HG03520 (cell line): ENCODE results near the gene PDGFA.

Source experiments
- ATAC-seq: cut with Tn5 transposase; IDR thresholded peaks from one replicate; pipeline ENCODE4 v1.9.1; 2021; ENCODE audit warnings: mild to moderate bottlenecking, moderate library complexity; ENCODE audit not compliant: unreplicated experiment

Gene PDGFA

DNA sequence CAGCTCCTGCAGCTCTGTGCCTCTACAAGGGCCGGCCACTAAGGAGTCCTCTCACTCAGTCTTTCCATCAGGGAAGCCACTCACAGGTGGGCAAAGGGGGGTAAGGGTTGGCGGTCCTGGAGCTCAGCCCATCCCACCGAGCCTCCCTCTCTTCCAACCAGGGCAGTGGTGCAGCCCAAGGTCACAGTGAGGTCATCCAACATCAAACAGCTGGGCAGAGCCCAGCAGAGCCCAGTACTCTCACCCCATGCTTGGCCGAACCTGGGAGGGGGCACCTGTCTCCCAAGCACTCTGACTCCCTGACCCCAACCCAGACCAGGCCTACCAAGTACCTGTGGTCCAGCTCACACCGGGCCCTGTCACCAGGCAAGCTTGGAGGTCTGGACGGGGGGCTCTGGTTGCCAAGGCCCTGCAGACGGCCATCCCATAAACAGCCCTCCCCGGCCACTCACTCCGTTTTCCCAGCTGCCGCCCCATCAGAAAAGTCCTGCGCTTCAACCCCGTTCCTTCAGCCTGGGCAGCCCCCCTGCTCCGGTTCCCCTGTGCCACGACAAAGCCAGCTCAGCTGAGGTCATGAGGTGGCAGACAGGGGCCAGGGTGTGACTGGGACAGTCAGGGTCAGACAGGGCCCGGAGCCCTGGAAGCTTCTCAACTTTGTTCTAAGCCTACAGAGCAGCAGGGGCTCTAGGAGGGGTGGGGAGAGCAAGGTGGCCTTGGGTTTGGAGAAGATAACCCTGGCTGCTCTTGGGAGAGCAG is 27.5 kb downstream of the PDGFA start:
- no peak for ATAC-seq

DNA sequence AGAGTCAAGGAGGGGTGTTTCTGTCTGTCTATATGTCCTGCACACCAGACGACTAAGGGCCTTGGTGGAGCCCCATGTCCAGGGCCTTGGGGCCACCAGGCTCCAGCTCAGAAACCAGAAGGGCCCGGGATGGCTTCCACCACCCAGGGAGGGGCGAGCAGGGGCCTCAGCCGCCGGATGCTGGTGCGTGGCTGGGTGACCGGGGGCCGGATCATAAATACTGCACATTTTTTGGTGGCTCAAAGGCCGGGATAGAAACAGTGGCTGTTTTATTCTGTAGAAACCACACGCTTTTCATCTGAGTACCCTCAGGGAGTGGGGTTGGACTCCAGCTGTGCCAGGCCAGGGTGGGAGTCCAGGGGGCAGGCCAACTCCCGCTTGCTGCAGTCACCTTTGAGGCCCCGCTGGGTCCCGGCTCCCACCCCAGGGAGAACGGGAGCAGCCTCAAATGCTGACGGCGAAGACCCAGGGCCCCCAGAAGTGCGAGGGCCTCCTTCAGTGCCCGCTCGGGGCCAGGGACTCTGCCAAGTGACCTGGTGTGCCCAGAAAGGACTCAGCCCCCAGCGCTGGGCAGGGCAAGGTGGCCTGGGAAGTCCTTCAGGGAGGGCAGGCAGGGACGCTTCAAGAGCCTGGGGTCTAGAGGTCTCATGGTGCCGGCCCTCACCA is 28.2 kb downstream of the PDGFA start:
- no peak for ATAC-seq

DNA sequence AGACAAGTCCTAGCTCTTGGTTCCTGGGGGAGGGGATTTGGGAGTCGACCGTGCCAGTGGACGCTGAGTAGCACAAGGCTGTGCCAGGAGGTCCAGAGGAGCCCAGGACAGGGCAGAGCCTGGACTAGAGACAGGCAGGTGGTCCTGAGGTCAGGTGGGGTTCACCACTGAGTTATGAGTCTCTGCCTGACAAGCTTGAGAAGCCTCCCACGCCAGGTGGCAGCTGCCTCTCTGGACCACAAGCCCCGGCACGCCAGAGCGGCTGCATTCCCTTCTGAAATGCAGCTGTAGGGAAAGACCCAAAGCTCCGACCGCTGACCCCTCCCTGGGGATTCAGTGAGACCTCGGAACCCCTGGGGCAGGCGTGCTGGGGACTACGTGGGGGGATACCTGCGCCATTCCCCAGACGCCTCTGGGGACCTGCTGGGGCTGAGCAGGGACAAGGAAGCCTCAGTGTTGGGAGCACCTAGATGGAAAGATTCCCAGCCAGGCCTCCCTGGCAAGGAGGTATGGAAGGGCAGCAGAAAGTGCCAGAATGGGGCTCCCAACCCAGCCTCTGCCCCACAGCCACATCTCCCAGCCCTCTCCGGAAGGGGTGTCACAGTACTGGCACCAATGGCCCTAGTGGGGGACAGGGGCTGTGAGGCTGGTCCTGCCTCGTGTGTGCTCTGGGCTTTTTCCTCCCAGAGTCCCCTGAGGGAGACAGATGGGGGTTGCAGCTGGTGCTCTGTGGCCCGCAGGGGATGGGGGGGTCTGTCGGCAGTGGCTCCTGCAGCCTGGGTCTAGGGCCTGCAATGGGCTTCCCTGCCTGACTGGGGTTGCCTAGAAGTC is 29.0 kb downstream of the PDGFA start:
- ATAC-seq, result no peak

DNA sequence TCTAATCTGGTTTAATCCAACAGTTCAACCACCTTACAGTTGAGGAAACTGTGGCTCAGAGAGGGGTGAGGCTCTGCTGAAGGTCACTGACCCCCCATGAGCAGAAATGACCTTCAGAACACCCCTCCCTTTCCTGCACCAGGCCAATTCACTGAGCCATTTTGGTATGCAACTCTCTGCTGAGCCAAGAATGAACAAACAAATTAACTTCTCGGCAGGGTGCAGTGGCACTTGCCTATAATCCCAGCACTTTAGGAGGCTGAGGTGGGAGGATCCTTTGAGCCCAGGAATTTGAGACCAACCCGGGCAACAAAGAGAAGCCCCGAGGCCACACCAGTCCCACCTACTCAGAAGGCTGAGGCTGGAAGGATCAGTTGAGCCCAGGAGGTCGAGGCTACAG is 29.8 kb downstream of the PDGFA start:
- no peak for ATAC-seq

DNA sequence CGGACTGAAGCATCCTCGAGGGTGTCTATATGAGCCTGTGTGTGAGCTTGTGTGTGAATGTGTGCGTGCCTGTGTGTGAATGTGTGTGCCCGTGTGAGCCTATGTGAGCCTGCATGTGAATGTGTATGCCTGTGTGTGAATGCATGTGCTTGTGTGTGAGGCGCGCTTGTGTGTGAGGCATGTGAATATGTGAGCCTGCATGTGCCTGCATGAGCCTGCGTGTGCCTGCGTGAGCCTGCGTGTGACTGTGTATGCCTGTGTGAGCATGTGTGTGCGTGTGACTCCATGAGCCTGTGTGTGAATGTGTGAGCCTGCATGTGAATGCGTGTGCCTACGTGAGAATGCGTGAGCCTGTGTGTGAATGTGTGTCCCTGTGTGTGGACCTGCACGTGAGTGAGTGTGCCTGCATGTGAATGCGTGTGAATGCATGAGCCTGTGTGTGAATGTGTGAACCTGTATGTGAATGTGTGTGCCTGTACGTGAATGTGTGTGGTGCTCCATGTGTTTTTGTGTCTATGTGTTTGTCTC is 33.4 kb downstream of the PDGFA start:
- no peak for ATAC-seq

DNA sequence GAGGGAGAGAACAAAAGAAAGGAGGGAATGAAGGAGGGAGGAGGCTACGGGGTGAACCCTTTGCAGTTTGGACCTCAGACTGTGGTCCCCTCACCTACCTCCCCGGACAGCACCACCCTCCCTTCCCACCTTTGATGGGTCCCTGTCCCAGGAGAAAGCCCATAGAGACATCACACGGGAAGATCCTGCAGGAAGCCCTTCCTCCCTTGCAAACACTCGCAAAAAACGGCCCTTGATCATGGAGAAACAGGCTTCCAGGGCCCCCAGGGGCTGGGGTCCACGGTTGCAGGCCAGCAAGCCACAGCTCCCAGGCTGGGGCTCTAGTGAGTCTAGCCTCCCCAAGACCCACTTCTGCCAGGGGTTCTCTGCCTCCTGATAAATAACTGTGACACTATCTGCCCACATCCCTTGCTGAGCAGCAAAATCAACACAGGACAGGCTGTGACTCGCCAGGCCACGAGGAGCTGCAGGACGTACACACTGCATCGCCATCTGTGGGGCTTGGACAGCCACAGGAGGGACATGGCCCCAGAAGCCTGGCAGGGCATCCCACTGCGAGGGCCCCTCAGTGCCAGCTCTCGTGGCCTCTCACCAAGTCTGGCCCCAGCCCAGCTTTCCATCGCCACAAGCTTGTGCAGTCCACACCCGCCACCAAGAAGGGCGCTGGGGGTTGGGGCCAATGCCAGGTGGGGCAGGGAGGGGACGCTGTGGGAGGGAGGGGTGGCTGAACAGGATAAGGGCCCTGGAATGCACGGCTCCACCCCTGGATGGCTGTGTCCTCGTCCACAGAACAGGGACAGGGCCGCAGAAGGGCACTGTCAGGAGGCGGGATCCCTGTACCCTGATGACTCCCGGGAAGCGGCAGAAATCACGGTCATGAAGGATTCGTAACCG is 34.2 kb downstream of the PDGFA start:
- ATAC-seq, result no peak

DNA sequence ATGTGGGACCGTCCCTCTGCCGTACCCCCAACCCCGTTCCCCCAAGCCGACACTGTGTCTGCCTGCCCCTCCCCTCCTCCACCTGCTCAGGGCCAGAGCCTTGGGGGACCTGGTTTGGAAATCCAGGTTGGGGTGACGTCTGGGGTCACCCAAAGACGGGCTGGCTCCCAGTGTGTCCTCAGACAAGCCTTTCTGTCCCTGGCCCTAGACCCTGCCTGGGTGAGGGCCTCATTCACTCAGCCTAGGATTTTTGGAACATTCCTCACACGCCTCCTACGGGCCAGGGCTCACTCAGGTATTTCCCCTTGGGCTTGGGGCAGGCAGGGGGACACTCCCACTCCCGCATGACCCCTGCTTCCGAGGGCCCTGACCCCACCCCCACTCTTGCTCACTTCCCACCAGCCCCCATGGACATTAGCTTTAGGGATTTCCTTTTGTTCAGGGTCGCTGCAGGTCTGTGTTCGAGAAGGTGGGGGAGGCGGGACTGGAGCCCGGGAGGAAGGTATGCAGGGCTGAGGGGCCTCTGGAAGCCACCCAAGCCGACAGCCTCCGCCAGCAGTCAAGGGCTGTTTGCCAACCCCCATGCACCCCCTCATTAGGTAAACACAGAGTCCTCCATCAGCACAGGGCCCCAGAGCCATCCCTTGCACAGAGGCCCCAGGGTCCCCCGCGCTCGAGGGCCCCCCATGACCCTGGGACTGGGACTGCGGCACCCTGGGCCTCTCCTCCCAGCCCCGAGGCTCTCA is 35.1 kb downstream of the PDGFA start:
- no peak for ATAC-seq

DNA sequence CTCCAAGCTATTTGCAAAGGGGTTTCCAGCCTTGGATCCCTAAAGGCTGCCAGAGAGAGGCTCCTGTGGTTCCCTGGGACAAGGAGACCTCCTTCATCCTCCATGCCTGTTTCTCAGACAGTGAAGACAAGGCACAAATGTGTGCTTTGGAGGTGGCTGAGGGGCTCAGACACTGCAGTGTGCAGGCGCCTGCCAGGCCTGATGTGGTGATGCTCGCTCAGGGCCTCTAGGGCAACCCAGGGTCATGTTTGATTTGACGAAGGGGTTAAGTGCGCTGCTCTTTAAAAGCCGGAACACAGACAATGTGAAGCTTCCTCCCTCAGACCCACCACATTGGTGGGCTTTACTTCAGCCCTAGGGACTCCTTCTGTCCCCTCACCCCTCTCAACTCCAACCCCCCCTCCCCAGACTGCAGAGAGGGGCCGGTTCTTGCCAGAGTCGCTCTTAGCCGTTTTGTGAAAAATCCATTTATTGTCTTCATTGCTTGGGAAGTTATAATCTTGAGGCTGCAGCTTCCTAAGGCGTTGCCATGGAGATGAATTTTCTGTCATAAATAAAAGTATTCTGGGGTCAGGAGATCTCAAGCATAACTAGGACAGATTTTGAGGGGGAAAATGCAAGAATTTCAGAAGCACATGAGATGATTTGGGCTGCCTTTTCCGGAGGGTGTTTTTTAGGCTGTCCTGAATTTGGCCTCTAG is 35.8 kb downstream of the PDGFA start:
- ATAC-seq, result no peak

DNA sequence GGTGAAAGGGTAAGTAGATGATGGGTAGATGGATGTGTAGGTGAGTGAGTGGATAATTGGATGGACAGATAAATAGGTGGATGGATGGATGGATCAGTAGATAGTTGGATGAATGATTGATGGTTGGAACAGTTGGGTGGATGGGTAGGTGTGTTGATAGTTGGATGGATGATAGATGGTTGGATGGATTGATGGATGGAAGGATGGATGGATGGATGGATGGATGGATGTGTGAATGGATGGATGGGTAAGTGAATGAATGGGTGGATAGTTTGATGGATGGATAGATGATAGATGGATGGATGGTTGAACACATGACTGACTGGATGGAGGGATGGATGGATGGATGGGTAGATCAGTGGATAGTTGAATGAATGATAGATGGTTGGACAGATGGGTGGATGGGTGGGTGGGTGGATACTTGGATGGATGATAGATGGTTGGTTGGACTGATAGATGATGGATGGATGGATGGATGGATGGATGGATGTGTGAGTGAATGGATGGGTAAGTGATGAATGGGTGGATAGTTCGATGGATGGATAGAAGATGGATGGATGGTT is 37.0 kb downstream of the PDGFA start:
- ATAC-seq, result no peak

DNA sequence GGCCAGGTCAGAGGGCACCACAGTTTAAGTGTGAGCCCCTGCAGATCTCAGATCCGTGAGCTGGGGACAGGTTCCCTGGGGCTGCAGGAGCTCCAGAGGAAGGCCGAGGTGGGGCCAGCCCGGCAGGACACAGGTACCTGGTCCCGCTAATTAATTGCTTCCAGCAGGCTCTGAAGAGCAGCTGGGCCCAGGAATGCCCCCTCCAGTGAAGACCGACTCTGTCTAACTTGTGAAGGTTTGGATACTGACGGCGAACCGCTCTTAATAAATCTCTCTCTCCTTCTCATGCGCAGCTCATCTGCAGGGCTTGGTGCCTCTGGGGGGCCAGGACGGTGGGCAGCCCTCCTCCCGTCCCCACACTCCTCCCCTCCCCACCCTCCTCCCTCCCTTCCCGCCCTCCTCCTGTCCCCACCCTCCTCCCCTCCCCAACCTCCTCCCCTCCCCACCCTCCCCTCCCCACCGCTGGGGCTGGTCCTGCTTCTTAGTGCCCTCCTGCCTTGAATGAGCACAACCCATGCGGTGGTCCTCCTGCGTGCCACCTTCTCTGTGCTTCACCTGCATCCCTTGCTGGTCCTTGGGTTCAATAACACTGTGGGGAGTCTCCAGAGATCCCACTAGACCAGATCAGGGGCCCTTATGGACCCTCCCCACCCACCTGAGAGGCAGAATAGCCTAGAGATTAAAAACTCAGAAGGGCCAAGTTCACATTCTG is 38.3 kb downstream of the PDGFA start:
- ATAC-seq, result no peak

DNA sequence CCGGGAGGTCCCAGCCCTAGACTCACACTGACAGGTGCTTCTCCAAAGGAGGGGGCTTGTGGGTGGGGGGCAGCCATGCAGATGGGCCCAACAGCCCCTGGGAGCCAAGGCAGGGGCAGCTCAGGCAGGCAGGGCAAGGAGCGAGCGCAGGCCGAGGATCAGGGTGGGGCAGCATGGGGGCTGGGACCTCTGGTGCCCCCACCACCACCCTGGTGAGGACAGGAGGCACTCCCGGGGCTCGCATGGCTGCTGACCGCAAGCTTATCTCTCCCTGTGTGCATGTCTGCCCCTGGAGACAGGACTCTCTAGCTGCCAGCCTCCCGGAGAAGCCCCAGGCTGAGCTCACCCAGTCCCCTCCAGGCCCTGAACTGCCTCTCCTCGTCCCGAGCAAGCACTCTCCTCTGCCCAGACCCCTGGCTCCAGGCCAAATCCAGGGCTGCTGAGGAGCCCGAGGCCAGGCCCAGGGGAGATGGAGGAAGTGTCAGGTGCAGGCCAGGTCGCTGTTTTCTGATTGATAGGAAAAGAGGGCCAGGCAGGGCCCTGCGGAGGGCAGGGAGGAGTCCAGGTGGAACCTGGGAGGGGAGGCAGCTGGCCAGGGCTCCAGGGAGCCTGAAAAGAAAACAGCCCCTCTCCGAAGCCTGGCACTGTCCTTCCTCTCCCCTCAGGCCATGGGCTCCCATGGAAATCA is 39.0 kb downstream of the PDGFA start:
- no peak for ATAC-seq

DNA sequence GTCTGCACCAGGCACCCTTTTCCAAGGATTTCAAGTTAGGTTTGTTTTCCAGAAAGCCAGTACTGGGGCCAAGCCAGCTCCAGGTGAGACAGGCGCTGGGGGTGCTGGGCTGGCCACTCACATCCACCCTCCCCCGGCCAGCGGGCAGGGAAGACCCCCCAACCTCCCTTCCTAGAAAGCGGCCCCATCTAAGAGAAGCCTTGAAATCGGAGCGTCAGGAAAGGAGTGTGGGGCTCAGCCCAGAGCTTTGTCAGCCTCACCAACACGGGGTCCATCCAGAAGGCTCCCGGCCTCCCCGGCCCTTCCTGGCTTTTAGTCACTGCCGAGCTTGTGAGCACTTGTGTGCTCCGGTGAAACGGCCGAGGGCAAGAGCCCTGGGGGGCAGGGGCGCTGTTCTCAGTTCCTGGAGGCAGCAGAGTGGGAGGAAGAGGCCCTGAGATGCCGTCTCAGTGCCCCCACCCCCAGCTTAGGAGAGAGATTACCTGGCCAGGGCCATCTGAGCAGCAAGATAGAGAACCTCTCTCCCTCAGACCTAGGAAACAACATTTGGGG is 39.6 kb downstream of the PDGFA start:
- no peak for ATAC-seq

DNA sequence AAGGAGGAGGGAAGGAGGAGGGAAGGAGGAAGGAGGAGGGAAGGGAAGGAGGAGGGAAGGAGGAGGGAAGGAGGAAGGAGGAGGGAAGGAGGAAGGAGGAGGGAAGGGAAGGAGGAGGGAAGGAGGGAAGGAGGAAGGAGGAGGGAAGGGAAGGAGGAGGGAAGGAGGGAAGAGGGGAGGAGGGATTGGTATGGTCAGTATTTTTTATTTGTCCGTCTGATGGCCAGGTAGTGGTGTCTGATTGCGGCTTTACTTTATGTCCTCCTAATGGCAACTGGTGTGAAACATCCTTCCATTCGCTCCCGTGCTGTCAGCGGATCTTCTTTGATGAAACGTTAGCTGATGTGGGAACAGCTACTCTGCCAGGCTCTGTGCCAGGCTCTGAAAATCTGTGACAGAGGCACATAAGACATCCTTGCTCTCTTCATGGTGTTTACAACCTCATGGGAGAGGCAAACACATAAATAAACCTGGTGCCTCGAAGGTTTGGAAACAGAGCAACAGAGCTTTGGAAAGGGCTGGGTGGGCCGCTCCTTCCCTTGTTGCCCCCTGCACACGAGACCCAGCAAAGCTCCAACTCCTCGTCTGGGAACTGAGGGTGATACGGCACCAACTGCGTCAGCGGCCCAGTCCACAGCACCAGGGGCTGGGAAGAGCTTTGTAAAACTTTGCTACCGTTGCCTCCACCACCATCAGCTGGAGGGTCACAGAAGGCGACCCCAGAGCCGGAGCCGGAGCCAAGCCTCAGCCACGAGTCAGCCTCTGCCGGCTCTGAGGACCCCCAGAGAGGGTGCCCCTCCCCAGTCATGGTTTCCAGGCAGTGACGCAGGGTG is 40.3 kb downstream of the PDGFA start:
- no peak for ATAC-seq

DNA sequence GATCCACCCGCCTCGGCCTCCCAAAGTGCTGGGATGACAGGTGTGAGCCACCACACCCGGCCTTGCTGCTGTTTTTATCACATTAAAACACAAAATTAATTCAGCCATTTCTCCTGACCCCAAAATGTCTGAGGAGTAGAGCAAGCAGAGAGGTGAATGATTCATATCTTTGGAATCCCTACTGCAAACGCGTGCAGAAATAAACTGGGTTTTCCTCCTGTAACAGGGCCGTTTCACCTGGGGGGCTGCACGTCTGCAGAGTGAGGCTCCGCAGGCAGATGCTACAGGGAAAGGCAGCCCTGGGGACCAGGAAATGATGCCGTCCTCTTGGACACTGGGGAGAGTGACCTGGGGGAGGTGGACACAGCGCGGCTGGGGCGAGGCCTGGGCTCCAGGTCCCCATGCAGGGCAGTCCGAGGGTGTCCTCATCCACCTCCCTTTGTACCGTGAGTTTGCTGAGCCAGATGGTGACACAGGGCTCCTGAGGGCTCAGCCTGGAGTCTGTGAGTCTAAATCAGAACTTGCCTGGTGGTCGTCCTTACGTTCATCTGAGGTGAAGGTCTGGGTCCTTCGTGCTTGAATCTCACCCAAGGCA is 41.9 kb downstream of the PDGFA start:
- ATAC-seq, result no peak

DNA sequence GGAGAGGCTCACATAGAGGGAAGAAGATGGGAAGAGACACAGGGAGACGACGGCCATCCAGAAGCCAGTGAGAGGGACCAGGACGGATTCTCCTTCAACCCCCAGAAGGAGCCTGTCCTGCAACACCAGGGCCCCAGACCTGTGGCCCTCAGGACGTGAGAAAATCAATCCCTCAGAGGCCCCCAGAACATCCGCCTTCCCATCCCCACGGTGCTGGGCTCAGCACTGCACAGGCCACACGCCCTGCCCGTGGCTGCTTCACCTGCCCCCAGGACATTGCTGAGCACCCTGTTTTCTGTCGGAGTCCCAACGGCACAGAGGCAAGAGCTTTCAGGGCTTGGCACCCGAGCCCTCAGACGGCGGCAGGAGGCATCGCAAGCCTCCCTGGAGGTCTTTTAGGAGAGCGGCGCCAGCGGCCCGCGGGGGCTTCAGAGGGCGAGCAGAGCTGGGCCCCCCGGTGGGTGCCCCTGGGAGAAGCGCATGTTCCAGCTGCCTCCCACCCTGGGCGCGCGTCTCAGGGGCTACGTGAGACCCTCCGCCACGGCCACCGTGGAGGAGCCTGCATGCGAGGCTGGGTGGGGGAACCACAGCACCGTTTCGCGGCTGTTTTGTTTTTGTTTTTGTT is 42.8 kb downstream of the PDGFA start:
- no peak for ATAC-seq

DNA sequence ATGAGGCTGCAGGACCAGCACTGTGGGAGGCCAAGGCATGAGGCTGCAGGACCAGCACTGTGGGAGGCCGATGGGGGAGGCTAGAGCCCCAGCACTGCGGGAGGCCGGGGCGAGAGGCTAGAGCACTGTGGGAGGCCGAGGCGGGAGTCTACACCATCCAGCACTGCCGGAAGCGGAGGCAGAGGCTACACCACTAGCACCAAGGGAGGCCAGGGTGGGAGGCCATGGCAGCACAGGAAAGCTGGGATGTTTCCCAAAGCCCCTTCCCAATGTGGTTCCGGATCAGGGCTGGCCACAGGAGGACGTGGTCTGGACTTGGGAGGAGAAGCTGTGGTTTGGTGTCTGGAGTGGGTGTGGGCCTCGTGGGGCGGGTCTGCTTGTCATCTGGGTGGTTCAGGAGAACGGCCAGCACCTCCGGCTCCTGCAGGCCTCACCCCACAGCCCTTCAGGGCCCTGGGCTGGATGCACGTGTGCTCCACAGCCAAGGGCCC is 43.6 kb downstream of the PDGFA start:
- ATAC-seq, result no peak
